Stimulated activated CD4-positive, alpha-beta T cell treated with anti-CD3 and anti-CD28 coated beads, Interleukin-12 subunit alpha, Interleukin-12 subunit beta, amount 100 ng/mL, for 24 hours (primary cell): ENCODE results near the gene CRYBA2.

Experiments
- DNase-seq, 2 experiments: peaks; one replicate each; pipeline ENCODE4 v3.0.0-alpha.2; 2020; ENCODE audit warnings: low read depth in 2 of 2

The CRYBA2 gene

DNA sequence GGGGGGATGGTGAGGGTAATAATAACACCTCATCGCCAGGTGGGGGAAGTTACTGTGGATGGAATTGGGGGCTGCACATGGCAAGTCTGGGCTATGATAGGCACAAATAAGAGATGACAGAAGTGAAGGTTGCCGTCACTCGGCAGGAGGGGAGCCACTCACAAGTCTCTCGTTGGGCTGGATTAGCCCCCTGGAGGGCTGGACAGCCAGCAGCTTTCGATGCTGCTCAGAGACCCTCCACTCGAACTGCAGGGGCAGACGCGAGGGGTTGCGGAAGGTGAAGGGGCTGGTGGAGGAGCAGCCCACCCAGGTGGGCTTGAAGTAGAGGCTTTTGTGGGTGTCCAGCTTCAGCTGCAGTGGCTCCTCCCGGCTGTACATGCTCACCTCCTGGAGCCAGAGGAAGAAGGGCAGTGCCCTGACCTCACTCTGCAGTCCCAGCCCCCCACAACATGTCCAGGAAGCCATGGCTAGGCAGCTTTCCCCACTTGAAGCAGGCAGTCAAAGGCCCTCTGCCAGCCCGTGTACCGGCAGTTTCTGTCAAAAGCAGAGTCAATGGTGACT, 29.9 kb upstream of the CRYBA2 start:
- DNase-seq, result no peak

DNA sequence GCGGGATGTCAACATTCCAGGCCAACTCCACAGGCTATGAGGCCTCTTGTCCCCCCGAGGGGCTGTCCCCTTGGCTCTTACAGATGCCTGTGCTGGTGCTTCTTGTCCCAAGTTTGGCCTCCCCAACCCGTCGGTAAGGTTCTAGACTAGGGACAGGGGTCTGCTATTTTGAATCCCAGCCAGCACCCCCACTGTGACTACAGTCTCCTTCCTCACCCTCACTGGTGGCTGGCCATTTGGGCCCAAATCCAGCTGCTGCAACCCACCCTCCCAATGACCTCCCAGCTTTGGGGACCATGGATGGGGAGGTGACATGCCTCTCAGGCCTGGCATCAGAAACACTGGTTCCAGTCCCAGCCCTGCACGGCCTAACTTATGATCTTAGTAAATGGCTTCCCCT, 29.4 kb upstream of the CRYBA2 start:
- DNase-seq, result no peak

DNA sequence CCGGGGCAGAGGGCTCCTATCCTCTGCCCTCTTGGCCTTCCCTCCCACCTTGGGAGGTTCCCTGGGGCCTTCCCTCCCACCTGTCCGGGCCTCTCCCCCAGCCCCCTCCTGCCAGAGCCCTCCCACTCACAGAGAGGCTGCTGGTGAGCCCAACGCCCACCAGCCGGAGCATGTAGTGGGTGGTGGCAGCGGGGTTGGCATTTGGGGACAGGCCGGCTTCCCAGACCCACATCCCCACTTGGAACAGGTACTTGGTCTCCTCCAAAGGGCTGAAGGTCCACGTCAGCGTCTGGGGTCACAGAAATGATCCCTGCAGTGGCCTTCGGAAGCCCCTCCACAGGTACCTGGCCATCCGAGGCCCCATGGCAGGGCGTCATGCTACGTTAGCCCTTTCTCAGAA, 28.8 kb upstream of the CRYBA2 start:
- no peak for DNase-seq

DNA sequence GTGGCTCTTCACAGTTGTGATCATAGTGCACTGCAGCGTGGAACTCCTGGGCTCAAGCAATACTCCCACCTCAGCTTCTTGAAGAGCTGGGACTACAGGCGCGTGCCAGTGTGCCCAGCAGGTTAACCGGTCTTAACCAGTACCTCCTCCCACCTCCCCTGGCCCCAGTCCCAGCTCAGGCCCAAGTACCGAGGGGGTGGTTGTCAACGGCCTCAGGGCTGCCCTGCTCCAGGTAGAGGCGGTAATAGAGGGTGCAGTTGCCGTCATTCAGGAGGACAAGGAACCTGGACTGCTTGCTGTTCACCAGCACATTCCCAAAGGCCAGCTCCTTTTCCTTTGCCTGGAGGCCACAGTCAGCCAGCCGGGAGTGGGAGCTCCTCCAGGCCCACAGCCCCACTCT, 28.4 kb upstream of the CRYBA2 start:
- no peak for DNase-seq

DNA sequence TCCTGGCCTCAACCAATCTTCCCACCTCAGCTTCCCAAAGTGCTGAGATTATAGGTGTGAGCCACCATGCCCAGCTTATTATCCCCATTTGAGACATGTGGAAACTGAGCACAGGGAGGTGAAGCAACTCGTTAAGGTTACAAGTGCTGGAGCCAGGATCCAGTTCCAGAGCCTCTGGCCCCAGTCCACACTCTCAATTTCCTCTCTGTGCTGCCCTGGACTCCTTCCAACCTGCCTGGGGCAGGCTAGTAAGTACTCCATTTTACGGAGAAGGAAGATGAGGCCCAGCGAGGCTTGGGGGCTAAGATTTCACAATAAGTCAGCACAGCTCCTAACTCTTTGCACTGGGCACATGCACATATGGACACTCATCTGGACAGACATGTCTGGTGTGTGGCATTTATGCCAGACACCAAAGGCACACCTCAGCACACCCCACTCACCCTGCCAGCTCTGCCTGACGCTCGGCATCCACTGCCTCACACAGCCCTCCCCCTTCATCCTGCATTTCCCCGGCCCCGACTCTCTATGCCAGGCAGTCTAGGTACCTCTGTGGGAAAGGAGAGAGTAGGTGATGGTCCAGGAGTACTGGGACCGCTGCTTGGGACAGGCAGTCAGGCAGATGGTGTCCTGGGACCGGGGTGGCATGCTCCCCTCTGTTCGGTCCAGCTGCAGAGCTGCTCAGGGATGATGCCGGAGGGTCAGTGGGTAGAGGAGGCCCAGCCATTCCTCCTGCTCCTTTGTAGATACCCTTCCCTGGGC, 27.6 kb upstream of the CRYBA2 start:
- no peak for DNase-seq

DNA sequence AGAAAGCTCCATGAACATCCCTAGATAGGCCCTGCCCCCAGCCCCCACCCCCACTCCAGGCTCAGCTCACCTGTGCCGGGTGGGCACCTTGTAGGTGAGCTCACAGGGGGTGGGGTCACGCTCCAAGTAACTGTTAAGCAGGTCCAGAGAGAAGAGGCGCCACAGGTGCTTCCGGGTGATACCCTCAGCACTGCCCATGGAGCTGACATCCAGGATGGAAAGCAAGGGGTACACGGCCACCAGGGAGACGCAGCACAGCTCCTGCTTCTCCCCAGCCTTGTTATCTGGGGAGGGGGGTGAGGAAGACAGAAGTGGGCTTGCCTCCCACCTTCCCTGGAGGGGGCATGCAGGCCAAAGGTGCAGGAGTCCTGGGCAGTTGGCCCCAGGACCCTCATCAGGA, 26.2 kb upstream of the CRYBA2 start:
- no peak for DNase-seq

DNA sequence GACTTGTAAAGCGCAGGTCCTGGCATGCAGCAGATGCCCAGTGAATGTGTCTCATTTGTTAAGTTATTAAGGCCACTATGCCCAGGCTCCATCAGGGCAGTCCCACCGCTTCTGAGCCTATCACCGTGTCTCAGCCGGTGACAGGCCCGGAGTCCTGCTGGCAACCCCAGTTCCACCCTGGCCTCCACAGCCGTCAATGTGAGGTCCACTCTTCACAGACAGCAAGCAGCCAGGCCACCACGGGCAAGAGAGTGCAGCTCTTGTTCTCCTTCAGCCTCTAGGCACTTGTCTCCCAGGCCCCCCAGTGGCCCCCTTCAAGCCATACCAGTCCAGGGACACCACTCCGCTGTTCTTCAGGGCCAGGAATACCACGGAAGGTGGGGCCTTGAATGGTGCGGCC, 25.5 kb upstream of the CRYBA2 start:
- no peak for DNase-seq

DNA sequence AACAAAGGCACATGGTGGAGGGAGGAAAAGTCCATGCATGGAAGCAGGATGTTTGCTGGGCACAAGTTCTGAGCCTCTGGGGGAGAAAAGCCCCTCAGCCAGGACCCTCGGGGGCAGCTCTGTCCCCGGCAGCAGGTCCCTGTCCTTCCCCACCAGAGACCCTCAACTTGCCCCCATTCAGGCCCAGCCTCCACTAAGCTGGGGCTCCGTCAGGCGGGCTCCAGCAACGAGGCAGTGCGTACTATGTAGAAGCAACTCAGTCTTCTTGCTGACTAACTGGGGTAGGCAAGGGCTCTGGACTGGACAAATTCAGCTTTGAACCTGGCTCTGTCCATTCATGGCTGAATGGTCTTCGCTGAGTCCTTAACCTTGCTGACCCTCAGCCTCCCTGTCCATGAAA, 25.1 kb upstream of the CRYBA2 start:
- DNase-seq, result no peak

DNA sequence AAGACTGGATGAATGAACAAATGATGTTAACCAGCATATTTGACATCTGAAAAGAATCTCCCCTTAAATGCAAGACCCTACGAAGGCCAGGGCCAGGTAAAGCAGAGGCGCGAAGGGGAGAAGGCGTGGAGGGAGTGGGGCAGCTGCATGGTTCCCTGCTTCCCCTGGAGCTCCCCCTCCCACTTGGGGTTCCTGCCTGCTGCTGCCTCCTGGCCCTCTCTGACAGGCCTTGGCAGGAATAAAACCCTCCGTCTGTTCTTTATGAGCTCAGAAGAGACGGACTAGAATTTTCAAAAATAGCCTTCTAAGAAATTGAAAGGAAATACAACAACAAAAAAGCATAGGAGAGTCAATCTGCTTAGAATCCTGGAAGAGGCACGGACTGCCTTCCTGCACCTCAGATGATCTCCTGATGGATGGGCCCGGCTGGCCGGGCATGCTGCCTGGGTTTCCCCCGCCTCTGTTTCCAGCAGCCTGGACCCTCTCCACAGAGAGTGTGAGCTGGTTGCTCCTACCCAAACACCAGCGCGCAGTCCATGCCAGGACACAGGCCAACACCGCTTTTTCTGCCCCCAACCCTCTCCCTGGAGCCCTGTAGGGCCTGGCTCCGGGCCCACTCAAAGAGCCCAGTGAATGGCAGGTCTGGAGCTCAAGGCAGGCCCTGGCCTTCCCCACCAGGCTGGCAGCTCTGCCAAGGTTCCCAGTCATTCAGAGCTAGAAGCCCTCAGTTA, 24.1 kb upstream of the CRYBA2 start:
- DNase-seq, result no peak

DNA sequence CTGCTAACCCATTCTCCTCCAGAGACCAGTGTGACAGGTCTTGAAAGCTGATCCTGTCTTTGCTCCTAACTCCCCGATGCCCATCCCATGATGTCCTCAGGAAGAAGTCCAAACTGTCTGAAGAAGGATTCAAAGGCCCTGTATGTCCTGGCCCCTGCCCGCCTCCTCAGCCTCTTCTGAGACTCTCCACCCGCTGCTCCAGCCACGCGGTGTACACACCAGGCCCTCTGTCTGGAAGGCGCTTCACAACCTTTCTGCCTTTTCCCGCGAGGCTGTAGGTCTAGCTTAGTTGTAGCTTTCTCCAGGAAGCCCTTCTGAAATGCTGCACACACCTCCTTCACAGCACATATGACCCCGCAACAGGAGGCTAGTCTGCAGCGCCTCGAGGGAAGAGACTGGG, 23.5 kb upstream of the CRYBA2 start:
- no peak for DNase-seq

DNA sequence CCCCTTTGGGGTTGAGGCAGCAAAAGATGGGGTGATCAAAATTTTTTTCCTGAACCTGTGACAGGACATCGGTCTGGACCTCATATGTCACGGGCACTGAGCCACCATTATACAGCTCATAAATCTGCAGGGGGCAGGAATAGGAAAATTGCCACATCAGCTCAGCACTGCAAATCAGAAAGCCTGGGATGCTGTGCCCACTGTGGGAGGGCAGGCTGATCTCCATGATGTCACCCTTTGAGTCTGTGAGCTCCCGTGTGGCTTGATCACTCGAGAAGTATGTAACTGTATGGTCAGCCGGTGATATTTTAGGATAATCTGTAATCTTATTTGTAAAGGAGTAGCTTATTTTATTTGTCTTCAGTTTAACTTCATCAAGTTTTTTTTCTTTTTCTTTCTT, 17.7 kb upstream of the CRYBA2 start:
- DNase-seq, result no peak

DNA sequence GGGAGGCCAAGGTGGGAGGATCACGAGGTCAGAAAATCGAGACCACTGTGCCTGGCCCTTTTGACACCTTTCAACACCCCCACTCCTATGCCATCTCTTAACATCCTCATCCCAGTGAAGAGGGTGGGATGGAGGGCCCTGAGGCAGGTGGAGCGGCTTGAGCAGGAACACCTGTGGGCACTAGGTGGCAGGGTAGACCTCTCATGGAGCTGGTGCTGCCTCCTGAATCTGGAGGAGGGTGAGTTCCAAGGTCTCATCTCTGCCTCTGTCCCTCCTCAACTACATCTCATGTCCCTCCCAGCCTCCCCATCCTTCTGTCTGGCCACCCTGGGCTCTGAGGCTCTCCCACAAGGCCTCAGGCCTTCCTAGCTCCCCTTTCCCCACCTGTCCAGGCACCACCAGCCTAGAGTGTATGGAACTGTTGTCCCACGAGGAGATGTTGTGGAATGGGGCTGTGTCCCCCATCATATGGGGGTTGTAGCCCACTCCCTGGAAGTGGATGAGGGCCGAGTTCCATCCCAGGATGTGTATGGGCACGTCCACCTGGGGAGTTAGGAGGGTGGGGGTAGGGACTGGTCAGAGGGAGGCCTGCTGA, 17.0 kb upstream of the CRYBA2 start:
- no peak for DNase-seq

DNA sequence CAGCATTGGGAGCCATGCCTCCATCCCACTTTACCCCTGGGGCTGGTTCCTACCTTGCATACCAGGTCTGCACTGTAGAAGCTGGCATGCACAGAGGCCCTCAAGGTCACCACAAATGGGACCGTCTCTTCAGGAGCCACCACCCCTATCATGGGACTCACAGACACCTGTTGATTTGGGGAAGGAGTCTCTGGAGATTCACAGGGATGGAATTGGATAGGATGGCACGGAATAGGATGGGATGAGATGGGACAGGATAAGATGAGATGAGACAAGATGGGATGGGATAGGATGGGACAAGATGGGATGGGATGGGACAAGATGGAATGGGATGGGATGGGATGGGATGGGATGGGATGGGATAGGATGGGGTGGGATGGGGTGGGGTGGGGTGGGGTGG, 16.1 kb upstream of the CRYBA2 start:
- DNase-seq, result no peak

DNA sequence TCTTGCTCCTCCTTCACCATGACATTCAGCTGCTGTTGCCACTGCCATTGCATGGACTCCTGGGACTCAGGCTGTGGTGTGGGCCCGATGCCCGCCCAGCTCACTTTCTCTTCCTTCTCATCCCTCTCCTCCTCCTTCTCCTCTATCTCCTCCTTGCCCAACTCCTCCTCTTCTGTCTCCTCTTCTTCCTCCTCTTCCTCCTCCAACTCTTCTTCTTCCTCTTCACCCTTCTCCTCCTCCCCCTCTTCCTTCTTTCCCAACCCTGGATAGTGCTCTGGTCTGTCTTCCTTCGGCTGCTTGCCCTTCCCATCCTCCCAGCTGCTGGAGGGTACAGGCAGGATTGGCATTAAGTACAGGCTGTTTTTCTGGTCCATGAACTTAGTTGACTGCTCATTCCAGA, 10.8 kb upstream of the CRYBA2 start:
- no peak for DNase-seq

DNA sequence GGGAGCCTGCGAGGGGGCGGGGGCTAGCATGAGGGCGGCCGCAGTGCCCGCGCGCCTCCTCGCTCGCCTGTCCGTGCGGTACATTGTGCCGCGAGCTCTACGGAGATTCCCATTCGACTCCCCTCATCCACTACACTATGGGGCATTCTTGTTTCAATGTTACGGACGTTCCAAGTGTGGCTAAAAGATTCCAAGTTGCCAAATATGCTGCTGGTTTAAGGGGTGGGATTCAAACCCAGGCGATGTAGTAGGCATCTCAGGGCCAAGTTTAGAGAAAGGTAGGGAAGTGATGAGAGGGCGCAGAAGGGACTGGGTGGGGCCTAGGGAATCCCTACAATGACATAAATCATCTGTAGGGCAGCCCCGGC, 10.0 kb upstream of the CRYBA2 start:
- no peak for DNase-seq

DNA sequence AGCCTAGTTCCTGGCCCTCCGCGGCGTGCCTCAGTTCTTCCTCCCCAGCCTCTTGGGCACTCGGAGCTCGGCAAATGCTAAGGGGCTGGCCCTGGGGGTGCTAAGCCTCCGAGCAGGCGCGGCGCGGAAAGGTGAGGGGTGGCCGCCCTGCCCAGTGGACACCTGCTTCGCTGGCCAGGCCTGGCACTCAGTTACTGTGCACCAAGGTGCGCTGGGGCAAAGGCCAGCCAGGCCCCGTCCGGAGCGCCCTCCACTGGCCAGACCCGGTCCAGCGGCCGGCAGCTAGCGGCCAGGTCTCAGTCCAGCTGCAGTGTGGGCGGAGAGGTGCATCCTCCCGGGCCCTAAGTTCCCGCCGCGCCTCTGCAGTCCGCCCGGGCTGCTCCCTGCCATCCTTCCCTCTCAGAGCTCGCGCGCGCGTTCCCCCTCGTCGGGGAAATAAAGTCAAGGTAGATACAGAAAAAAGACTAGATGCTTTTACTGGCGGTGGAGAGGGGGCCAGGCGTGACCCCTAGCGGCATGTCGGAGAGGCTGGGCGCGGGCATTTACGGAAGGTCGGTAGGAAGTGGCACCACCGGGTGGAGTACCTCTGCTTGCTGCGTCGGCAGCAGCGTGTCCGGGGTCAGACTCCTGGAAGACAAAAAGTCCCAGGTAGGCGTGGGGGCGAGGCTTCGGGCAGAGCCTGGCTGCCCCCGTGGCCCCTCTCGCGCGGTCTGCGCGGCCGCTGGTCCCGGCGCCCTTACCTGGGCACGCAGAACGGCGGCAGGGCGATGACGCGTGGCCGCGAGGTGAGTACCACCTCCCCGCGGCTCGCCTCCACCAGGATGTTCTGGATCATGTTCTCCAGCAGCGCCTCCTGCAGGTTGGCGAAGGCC, 9.4 kb upstream of the CRYBA2 start:
- peak in 1 of 2 experiments; percentile 57 for DNase-seq

DNA sequence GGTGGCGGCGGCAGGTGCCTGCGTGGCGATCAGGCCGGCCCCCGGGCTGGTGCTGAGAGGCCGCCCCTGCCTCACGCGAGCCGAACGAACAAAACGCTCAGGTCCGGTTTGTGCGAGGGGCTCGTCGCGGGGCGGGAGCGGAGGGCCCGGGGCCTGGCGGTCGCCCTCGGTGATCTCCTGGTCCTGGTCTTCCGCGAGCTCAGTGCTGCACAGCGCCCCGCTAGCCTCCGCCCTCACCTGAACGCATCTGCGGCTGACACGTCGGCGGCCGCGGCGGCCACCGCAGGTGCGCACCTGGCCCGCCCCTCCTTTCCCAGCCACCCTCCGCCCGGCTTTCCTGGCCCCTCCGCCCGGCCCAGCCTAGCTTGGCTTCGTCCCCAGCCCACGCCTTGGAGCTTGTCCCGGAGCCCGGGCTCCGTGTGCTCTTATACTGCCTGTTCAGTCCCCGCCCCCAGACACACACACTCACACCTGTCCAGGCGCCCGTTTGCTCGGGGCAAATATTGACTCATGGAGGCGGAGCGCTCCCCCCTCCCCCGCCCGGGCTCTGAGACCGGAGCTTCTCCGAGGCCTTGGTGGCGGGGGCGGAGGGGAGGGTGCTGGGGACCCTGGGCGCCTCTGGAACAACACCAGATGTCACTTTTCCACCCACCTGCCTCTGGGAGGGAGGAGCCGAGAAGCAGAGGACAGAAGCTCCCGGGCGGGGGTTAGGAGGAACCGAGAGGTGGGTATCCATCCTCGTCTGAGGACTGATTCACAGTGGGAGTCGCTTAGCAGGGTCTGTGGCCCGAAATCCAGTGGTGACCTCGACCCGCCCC, 8.6 kb upstream of the CRYBA2 start:
- peak in 1 of 2 experiments; percentile 32 for DNase-seq

DNA sequence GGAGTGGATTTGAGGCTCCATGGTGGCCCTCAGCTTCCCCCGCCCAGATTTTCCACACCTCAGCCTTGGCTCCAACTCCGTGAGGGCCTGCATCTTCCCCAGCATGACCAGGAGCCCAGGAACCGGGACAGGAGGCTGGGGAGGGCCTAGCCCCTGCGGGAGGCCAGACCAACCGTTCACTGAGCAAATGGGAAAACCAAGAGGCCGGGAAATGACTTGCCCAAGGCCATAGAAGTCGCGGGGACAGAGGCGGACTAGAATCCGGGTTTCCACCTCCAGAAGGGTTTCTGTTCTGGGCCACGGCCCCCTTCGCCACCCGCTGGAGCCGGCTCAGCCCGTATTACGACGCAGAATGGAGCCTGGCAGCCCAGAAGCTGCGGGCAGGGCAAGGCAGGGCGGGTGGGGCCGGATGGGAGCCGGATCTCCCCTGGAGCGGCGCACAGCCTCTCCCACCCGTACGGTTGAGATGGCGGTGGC, 7.9 kb upstream of the CRYBA2 start:
- no peak for DNase-seq

DNA sequence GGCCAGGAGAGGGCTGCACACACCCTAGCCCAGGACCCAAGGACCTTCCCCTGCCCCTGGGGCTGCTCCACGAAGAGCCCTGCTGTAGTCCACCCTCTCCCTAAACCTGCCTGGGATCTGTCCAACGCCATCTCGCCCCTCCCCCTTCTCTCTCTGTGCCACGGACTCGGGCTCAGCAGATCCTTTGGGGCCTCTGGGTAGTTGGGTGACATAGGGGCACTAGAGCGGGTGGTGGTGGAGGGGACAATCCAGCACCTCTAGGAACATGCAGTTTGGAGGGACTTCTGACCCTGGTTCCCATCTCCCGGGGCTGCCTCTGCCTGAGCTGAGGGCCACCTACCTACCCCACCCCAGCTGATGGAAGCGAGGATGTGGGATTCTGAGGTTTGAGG, 7.3 kb upstream of the CRYBA2 start:
- no peak for DNase-seq

DNA sequence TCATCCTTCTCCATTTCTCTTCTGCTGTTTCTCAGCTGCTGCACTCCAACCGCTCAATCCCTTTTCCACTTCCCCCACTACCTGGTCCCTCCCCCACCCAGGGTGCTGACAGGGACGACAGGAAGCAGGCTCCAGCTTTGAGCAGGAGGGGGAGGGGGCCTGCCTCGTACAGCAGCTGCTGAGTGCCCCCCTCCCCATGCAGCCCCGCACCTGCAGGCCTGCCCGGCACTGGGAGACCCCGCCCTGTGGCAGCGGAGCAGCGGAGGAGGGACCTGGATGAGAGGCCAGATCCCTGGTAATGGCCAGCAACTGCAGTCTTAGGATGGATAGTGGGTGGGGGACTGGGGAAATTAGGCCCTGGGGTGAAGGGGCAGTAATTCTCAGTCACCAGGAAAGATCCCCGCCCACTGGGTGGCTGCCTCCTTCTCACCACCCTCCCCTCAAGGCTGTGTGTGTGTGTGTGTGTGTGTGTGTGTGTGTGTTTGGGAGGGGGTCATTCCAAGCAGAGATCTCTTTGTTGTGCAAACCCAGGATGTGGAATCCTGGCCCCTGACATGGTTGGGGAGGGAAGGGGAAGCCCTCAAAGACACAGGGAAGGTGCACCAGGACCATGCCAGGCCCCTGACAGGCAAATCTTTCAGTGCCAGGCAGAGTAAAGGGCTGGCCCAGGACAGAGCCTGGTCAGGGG, 6.8 kb upstream of the CRYBA2 start:
- no peak for DNase-seq
